ENCODE measurements around the gene CPSF4L.
"Not testable (repeated sequence)": the region's sequence is repeated elsewhere in the genome, so short reads cannot be mapped to it uniquely, and the experiment has no call there.

The CPSF4L gene

GRCh38 chr17:73269329-73269615 lies 7.6 kb upstream of the CPSF4L start:
- no peak for DNase-seq (ENCODE audit: low read depth)
- no peak for TF ChIP-seq CTCF (IDR thresholded peaks at IDR 0.05; ENCODE audit: control insufficient read depth, insufficient read depth, low read depth, low read length, missing control alignments)

GRCh38 chr17:73268582-73269328 lies 7.1 kb upstream of the CPSF4L start:
- DNase-seq (ENCODE audit: low read depth): no peak
- no peak overlapping the region for H3K4me3 ChIP-seq (ENCODE audit: control insufficient read depth, low read depth, low read length)
- no peak for TF ChIP-seq CTCF (IDR thresholded peaks at IDR 0.05; ENCODE audit: control insufficient read depth, insufficient read depth, low read depth, low read length, missing control alignments)

More at GRCh38 chr17:73269329-73269615, 7.6 kb upstream of the CPSF4L start:
- no peak overlapping the region for H3K4me3 ChIP-seq (ENCODE audit: control insufficient read depth, low read depth, low read length)

GRCh38 chr17:73267648-73268537 lies 6.2 kb upstream of the CPSF4L start:
- no peak for TF ChIP-seq CTCF (IDR thresholded peaks at IDR 0.05; ENCODE audit: control insufficient read depth, insufficient read depth, low read depth, low read length, missing control alignments)
- H3K4me3 ChIP-seq (ENCODE audit: control insufficient read depth, low read depth, low read length): no peak overlapping the region
- DNase-seq (ENCODE audit: low read depth): no peak

GRCh38 chr17:73266796-73267195 lies 5.1 kb upstream of the CPSF4L start:
- no peak overlapping the region for H3K4me3 ChIP-seq (ENCODE audit: control insufficient read depth, low read depth, low read length)
- no peak for DNase-seq (ENCODE audit: low read depth)

GRCh38 chr17:73265646-73266640 lies 4.3 kb upstream of the CPSF4L start:
- no peak for TF ChIP-seq CTCF (IDR thresholded peaks at IDR 0.05; ENCODE audit: control insufficient read depth, insufficient read depth, low read depth, low read length, missing control alignments)
- no peak overlapping the region for H3K4me3 ChIP-seq (ENCODE audit: control insufficient read depth, low read depth, low read length)
- DNase-seq (ENCODE audit: low read depth): no peak

More at GRCh38 chr17:73266796-73267195, 5.1 kb upstream of the CPSF4L start:
- no peak for TF ChIP-seq CTCF (IDR thresholded peaks at IDR 0.05; ENCODE audit: control insufficient read depth, insufficient read depth, low read depth, low read length, missing control alignments)

GRCh38 chr17:73264448-73264847 lies 2.8 kb upstream of the CPSF4L start:
- not testable (repeated sequence) for H3K4me3 ChIP-seq (ENCODE audit: control insufficient read depth, low read depth, low read length); DNase-seq (ENCODE audit: low read depth)
